OCI-LY7 (cell line): ENCODE measurements around the gene EXTL1.

ENCODE experiments used
- CTCF ChIP-seq: fragments of 200-600 bp; sonication (generic); conservative IDR thresholded peaks from 2 replicates; pipeline ENCODE4 v1.5.1; 2014; ENCODE audit warnings: mild to moderate bottlenecking, antibody characterized with exemption, low read length, moderate library complexity, mixed read lengths
- EZH2phosphoT487 ChIP-seq: fragments of 200-600 bp; sonication (generic); IDR thresholded peaks from 2 replicates; pipeline ENCODE4 v1.6.1; 2018; ENCODE audit warnings: low read depth, borderline replicate concordance, mild to moderate bottlenecking, mixed run types, antibody characterized with exemption, low read length, moderate library complexity, mixed read lengths

GRCh38 chr1:26022404-26022779, 817 bp downstream of the EXTL1 start:
- no peak for TF ChIP-seq CTCF
- TF ChIP-seq EZH2phosphoT487 = no peak
